Psoas muscle (tissue), 8 donors: ENCODE data around the gene FNDC1. TPM values are rescaled to one million over a fixed set of nuclear protein-coding genes. Genes with fewer than 3 reads are reported as not detected.

ENCODE experiments used
- ATAC-seq, 4 donors: fragments of 200-7000 bp; cut with Tn5 transposase; one replicate each; pipeline ENCODE4 v1.9.1; 2020; ENCODE audit warnings: moderate library complexity in 3 of 4, mild to moderate bottlenecking in 2 of 4
- DNase-seq, 2 donors: peaks; one replicate each; pipeline ENCODE4 v3.0.0-alpha.2; 2020
- H3K27ac ChIP-seq: fragments of 200-600 bp; one replicate; pipeline ENCODE4 v1.8.0; 2022
- H3K27me3 ChIP-seq, 3 donors: fragments of 200-600 bp in 1 of 3; one replicate each; pipeline versions ENCODE4 v1.6.1 to v1.8.0; 2013 to 2022; ENCODE audit warnings: low read length in 2 of 3, mild to moderate bottlenecking in 2 of 3, moderate library complexity in 1 of 3; ENCODE audit not compliant: insufficient read depth in 3 of 3
- H3K36me3 ChIP-seq, 2 donors: fragments of 200-600 bp in 1 of 2; one replicate each; pipeline versions ENCODE4 v1.6.1 to v1.8.0; 2013 to 2022; ENCODE audit warnings: low read depth in 1 of 2, mild to moderate bottlenecking in 1 of 2, moderate library complexity in 1 of 2; ENCODE audit not compliant: insufficient read depth in 1 of 2
- H3K4me1 ChIP-seq: fragments of 200-600 bp; one replicate; pipeline ENCODE4 v1.8.0; 2022
- H3K4me3 ChIP-seq: fragments of 200-600 bp; one replicate; pipeline ENCODE4 v1.8.0; 2022; ENCODE audit warnings: mild to moderate bottlenecking
- H3K9me3 ChIP-seq: fragments of 200-600 bp; one replicate; pipeline ENCODE4 v1.8.0; 2022
- CTCF ChIP-seq: fragments of 200-600 bp; IDR thresholded peaks from one replicate; pipeline ENCODE4 v1.8.0; 2022; ENCODE audit warnings: antibody characterized with exemption
- WGBS, 3 donors: extraction: QIAGEN DNeasy Blood & Tissue Kit; methylation state at CpG; one replicate each; pipeline versions ENCODE4 v1.1.6 to v1.1.7; 2013; 5-methylcytosine and 5-hydroxymethylcytosine counted together
- intact Hi-C, 2 donors: fragments of 100-400 bp; cut with DNase I; formaldehyde crosslinking; loops; one replicate each; pipeline versions ENCODE4 v1.11.0 to v1.14.2; 2022
- polyA plus RNA-seq, 3 donors: library from polyadenylated mRNA; stranded (reverse); fragments of 200-250 nt; gene quantifications; one replicate each; pipeline ENCODE4 v1.2.3, GENCODE V29; 2013
- total RNA-seq, 4 donors: library from RNA; stranded (reverse); fragmentation: NEBNext Ultra II Directional in 2 of 4; extraction: Animal tissue kit (Norgen Biotek cat#: 25700) in 2 of 4; gene quantifications; one replicate each; pipeline versions ENCODE4 v1.2.1 to v1.2.4, GENCODE V29; 2021 to 2023
- donor health status: healthy with polysubstance abuse.
- donor health status: DM: no; HTN: no; CAD: no; lungs with moderate emphysema.
- donor health status: Bipolar disorder and iron deficiency.
- donor health status: healthy.
- donor health status: DM: yes; HTN: yes; CAD: no.
- donor health status: DM: no; HTN: no; CAD: no.
- donor health status: DM: no; HTN: no; CAD: no.
- donor health status: DM: yes; HTN: yes; CAD: no.

FNDC1 gene
- total and polyA plus RNA-seq, 7 donors: 0.06 to 0.99 (median 0.29) TPM

DNA sequence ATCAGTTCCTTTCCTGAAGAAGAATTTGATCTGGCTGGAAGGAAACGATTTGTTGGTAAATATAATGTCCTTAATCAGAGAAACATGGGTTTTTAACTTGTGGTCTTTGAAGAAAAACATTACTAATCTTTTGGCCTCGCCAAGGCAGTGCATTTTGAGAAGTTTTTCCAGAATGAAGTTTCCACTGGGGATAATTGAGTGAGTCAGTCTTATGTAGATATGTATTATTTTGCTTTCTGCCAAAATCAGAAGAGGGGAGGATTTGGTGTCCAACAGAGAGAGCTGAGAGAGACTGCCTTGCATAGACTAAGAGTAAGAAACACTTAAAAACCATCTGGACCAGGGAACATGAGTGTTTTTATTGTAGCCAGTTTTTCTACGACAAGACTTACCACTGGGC, 79.9 kb downstream of the FNDC1 start:
- Histone ChIP-seq H3K27ac (no peak overlapping the region), H3K4me1 (peaks cover 3% of the 10 kb centered on the region), H3K4me3 (no peak overlapping the region), H3K36me3 (no peaks in the 10 kb centered on the region), H3K9me3 (no peaks in the 10 kb centered on the region), H3K27me3 (no peaks in the 10 kb centered on the region)
- whole genome bisulfite sequencing, 3 donors: 39 to 47% (median 43%) methylated on average over 3 of the region's 3 CpGs
- no peak for DNase-seq
- peak in 2 of 4 donors; percentile 19 to 24 for ATAC-seq
- intact Hi-C loops: no loop called here
- TF ChIP-seq CTCF: no peak

GRCh38 chr6:159249752-159250151, 80.6 kb downstream of the FNDC1 start:
- H3K27me3 ChIP-seq: no peaks in the 10 kb centered on the region
- no peak for TF ChIP-seq CTCF
- H3K27ac ChIP-seq: no peak overlapping the region
- intact Hi-C loops: loop anchor here in 1 of 2 donors (10.0 kb wide), 2 partner anchors 405 to 695 kb away; no protein-coding TSS in a partner anchor
- DNase-seq: no peak
- no peaks in the 10 kb centered on the region for H3K36me3 ChIP-seq
- WGBS, 3 donors: 34 to 51% (median 37%) methylated on average over 8 of the region's 8 CpGs
- H3K9me3 ChIP-seq: no peaks in the 10 kb centered on the region
- H3K4me3 ChIP-seq: no peak overlapping the region
- H3K4me1 ChIP-seq: peaks cover 3% of the 10 kb centered on the region
- ATAC-seq: no peak

DNA sequence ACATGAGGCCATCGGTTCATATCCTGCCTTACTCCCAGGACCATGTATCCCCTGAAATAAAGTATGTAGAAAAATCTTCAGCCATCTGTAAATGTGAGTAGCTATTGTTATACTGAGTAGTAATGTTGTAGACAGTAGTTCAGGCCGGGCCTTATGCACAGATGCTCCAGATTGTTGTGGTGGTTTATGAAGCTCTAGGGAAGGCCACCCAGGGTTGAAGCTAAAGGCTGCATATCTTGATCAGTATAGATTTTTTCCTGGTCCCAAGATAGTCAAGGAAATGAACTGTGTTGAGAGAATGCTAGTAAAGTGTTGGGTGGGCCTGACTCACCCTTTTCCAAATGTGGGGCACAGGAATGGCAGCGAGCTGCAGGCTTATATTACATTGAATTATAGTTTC, 81.4 kb downstream of the FNDC1 start:
- no peak for TF ChIP-seq CTCF
- H3K36me3 ChIP-seq: no peaks in the 10 kb centered on the region
- H3K4me3 ChIP-seq: no peak overlapping the region
- no peak overlapping the region for H3K27ac ChIP-seq
- H3K27me3 ChIP-seq: no peaks in the 10 kb centered on the region
- no peaks in the 10 kb centered on the region for H3K9me3 ChIP-seq
- ATAC-seq (no peak), DNase-seq (no peak)
- intact Hi-C loops: loop anchor here in 1 of 2 donors (10.0 kb wide), 2 partner anchors 404 to 694 kb away; no protein-coding TSS in a partner anchor
- WGBS, 3 donors: 88 to 94% (median 93%) methylated on average over 3 of the region's 3 CpGs
- H3K4me1 ChIP-seq: peaks cover 3% of the 10 kb centered on the region

GRCh38 chr6:159252955-159253508, 83.8 kb downstream of the FNDC1 start:
- peak; percentile 43 for TF ChIP-seq CTCF
- no peak for DNase-seq
- H3K27me3 ChIP-seq: no peaks in the 10 kb centered on the region
- no peaks in the 10 kb centered on the region for H3K36me3 ChIP-seq
- intact Hi-C loops: loop anchor here in 1 of 2 donors (10.0 kb wide), 2 partner anchors 402 to 692 kb away; no protein-coding TSS in a partner anchor
- H3K4me3 ChIP-seq: no peak overlapping the region
- no peaks in the 10 kb centered on the region for H3K9me3 ChIP-seq
- peak; percentile 36 to 82 (median 76) for ATAC-seq
- peaks cover 3% of the 10 kb centered on the region for H3K4me1 ChIP-seq
- H3K27ac ChIP-seq: no peak overlapping the region
- 31 to 43% (median 38%) methylated on average over 10 of the region's 10 CpGs for WGBS, 3 donors

DNA sequence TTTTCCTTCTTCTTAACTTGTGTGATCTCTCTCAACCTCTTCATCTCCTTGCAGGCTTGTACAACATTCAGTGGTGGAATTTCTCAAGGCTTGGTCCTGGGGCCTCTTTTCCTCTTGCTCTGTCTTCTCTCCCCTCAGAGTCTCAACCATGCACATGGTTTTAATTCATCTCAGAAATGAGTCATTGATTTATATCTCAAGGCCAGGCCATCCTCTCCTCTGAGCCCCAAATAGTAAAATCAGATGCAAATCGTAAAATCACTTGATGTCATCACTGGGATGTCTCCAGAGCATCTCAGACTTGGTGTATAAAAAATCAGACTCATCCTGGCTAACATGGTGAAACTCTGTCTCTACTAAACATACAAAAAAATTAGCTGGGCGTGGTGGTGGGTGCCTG, 85.0 kb downstream of the FNDC1 start:
- Histone ChIP-seq H3K4me1 (peaks cover 3% of the 10 kb centered on the region), H3K9me3 (no peaks in the 10 kb centered on the region), H3K4me3 (no peak overlapping the region), H3K36me3 (no peaks in the 10 kb centered on the region), H3K27me3 (no peaks in the 10 kb centered on the region), H3K27ac (no peak overlapping the region)
- no peak for TF ChIP-seq CTCF
- 75 to 86% (median 82%) methylated on average over 2 of the region's 2 CpGs for WGBS, 3 donors
- intact Hi-C loops: loop anchor here in 1 of 2 donors (10.0 kb wide), 2 partner anchors 401 to 691 kb away; no protein-coding TSS in a partner anchor
- no peak for ATAC-seq
- no peak for DNase-seq
